K562 (cell line): Measurements from ENCODE around the gene MPDZ. TPM values are rescaled to one million over a fixed set of nuclear protein-coding genes. Genes with fewer than 3 reads are reported as not detected.

Source experiments
- ATAC-seq: fragments of 200-7000 bp; cut with Tn5 transposase; 3 replicates; pipeline ENCODE4 v1.9.1; 2020; ENCODE audit warnings: moderate library complexity
- BruUV-seq: library from RNA; stranded (reverse); fragments of 400-500 nt; replicated peaks from 2 replicates; lab custom pipeline; 2021; lab: Mats Ljungman, UMichigan
- CTCF ChIA-PET: fragments of 300-600 bp; formaldehyde crosslinking; extraction: SDS; loops from one replicate; lab custom pipeline; 2021; ENCODE audit warnings: low intra/inter-chr PET ratio; lab: Yijun Ruan, JAX
- POLR2A ChIA-PET: fragments of 300-600, 350-650 bp; sonication (Branson Sonifier 250); formaldehyde crosslinking; extraction: SDS; loops from one replicate; lab custom pipeline; 2021; ENCODE audit warnings: antibody characterized with exemption, inconsistent platforms; lab: Yijun Ruan, JAX
- DNase-seq, 4 experiments: peaks; one replicate each; pipeline versions ENCODE4 v3.0.0 to v3.0.0-alpha.2; 2011 to 2018; ENCODE audit warnings: low spot score in 3 of 4, mixed read lengths in 3 of 4; ENCODE audit errors: extremely low read depth in 1 of 4
- FAIRE-seq: peaks from 2 replicates; lab custom pipeline; 2011; peaks lifted over from hg19 to GRCh38; lab: Jason Lieb, UNC
- H2AFZ ChIP-seq: 2 replicates; pipeline ENCODE4 v1.6.0; 2011; ENCODE audit warnings: low read depth, low read length, control low read depth, inconsistent platforms
- H3K27ac ChIP-seq: fragments of 200-600 bp; 3 replicates; pipeline ENCODE4 v1.8.0; 2011; ENCODE audit warnings: low read depth, mild to moderate bottlenecking, control low read depth, inconsistent platforms, low read length, moderate library complexity, mixed read lengths; ENCODE audit errors: extremely low read depth
- H3K27me3 ChIP-seq, 2 experiments: fragments of 300-600 bp in 1 of 2; 2 replicates in 1 of 2; 3 replicates in 1 of 2; pipeline versions ENCODE4 v1.6.0 to v1.8.0; 2011; ENCODE audit warnings: inconsistent platforms in 2 of 2, low read length in 2 of 2, mild to moderate bottlenecking in 1 of 2, mixed read lengths in 1 of 2, moderate library complexity in 1 of 2; ENCODE audit not compliant: control insufficient read depth in 2 of 2, insufficient read depth in 2 of 2
- H3K36me3 ChIP-seq: fragments of 300-600 bp; 3 replicates; pipeline ENCODE4 v1.8.0; 2011; ENCODE audit warnings: mild to moderate bottlenecking, low read length, inconsistent platforms; ENCODE audit not compliant: control insufficient read depth, insufficient read depth
- H3K4me1 ChIP-seq, 2 experiments: fragments of 200-600 bp in 1 of 2; replicated peaks in 1 of 2; 2 replicates in 1 of 2; 3 replicates in 1 of 2; pipeline versions ENCODE4 v1.5.1 to v1.8.0; 2011; ENCODE audit warnings: inconsistent platforms in 2 of 2, low read length in 2 of 2, mild to moderate bottlenecking in 1 of 2, mixed read lengths in 1 of 2, moderate library complexity in 1 of 2; ENCODE audit not compliant: control insufficient read depth in 2 of 2, insufficient read depth in 2 of 2
- H3K4me2 ChIP-seq: 2 replicates; pipeline ENCODE4 v1.6.1; 2011; ENCODE audit warnings: low read length, control low read depth, inconsistent platforms, mixed read lengths; ENCODE audit not compliant: insufficient read depth
- H3K4me3 ChIP-seq: fragments of 200-600 bp; sonication (generic), shearing (Covaris generic); 2 replicates; pipeline ENCODE4 v1.5.1; 2016; ENCODE audit warnings: control low read depth, inconsistent platforms
- H3K79me2 ChIP-seq: fragments of 200-600 bp; 3 replicates; pipeline ENCODE4 v1.8.0; 2011; ENCODE audit warnings: low read length, inconsistent platforms; ENCODE audit not compliant: control insufficient read depth, insufficient read depth
- H3K9ac ChIP-seq, 2 experiments: 2 replicates each; pipeline versions ENCODE4 v1.6.0 to v1.6.1; 2011; ENCODE audit warnings: low read depth in 2 of 2, low read length in 2 of 2, control low read depth in 1 of 2, inconsistent platforms in 1 of 2, mild to moderate bottlenecking in 1 of 2, mixed read lengths in 1 of 2; ENCODE audit not compliant: insufficient read depth in 1 of 2
- H3K9me1 ChIP-seq: one replicate; pipeline ENCODE4 v1.6.0; 2011; ENCODE audit warnings: inconsistent platforms, mild to moderate bottlenecking, low read length, moderate library complexity; ENCODE audit not compliant: control insufficient read depth, insufficient read depth
- H3K9me3 ChIP-seq: replicated peaks from 2 replicates; pipeline ENCODE4 v1.5.1; 2011; ENCODE audit warnings: low read depth, low read length, inconsistent platforms; ENCODE audit not compliant: control insufficient read depth, insufficient read depth
- H4K20me1 ChIP-seq: replicated peaks from 2 replicates; pipeline ENCODE4 v1.6.1; 2011; ENCODE audit warnings: low read length, inconsistent platforms, mixed read lengths; ENCODE audit not compliant: control insufficient read depth, insufficient read depth
- CCAR2 ChIP-seq: fragments of 200-400 bp; formaldehyde crosslinking; IDR thresholded peaks from 2 replicates; pipeline ENCODE4 v1.6.1; 2017; ENCODE audit warnings: mild to moderate bottlenecking, low read depth, low read length
- DMBX1 ChIP-seq: fragments of 250-450 bp; sonication (Bioruptor Pico); IDR thresholded peaks from 2 replicates; pipeline ENCODE4 v1.8.0; 2022; ENCODE audit warnings: inconsistent platforms, mild to moderate bottlenecking, moderate library complexity, borderline replicate concordance
- ETV5 ChIP-seq: sonication (generic); formaldehyde crosslinking; IDR thresholded peaks from 2 replicates; pipeline ENCODE4 v1.4.0; 2020; ENCODE audit warnings: low read depth, mild to moderate bottlenecking, missing genetic modification reagents
- FOXA3 ChIP-seq, 2 experiments: fragments of 450-650 bp in 1 of 2; sonication (generic) in 1 of 2; formaldehyde crosslinking; IDR thresholded peaks in 1 of 2; conservative IDR thresholded peaks in 1 of 2; 2 replicates each; pipeline versions ENCODE4 v1.4.0 to v1.8.0; 2020 to 2022; ENCODE audit warnings: mild to moderate bottlenecking in 2 of 2, missing genetic modification reagents in 1 of 2
- MEF2A ChIP-seq: IDR thresholded peaks from 2 replicates; pipeline ENCODE4 v1.6.1; 2011; ENCODE audit warnings: low read depth, mild to moderate bottlenecking, low read length, moderate library complexity; ENCODE audit not compliant: control insufficient read depth
- TRIM28 ChIP-seq: fragments of 450-650 bp; IDR thresholded peaks from 2 replicates; pipeline ENCODE4 v1.6.1; 2017
- ZNF146 ChIP-seq: IDR thresholded peaks from one replicate; pipeline ENCODE4 v1.6.1; 2018; ENCODE audit warnings: missing compliant biosample characterization; ENCODE audit not compliant: unreplicated experiment
- ZNF398 ChIP-seq: fragments of 250-450 bp; sonication (Bioruptor Pico); IDR thresholded peaks from 2 replicates; pipeline ENCODE4 v1.8.0; 2021; ENCODE audit warnings: moderate library complexity, mild to moderate bottlenecking, inconsistent platforms
- ZNF766 ChIP-seq: fragments of 200-800 bp; sonication (Bioruptor generic); conservative IDR thresholded peaks from 2 replicates; pipeline ENCODE4 v1.6.1; 2016; ENCODE audit warnings: missing genetic modification characterization, missing compliant biosample characterization
- WGBS: fragments of 100-300 bp; shearing (Covaris generic); methylation state at CpG from one replicate; pipeline ENCODE4 v1.1.6; 2016; ENCODE audit warnings: low coverage, mixed read lengths; ENCODE audit not compliant: insufficient coverage; ENCODE audit errors: missing lambda C conversion rate; 5-methylcytosine and 5-hydroxymethylcytosine counted together
- in situ Hi-C: fragments of 300-500 bp; cut with MboI; formaldehyde crosslinking; loops from 4 replicates; pipeline ENCODE4 v1.15.0; 2018; ENCODE audit warnings: inconsistent platforms, mixed read lengths
- intact Hi-C: fragments of 100-400 bp; cut with micrococcal nuclease; formaldehyde crosslinking; loops from 2 replicates; pipeline ENCODE4 v1.14.2; 2022
- polyA plus RNA-seq, 8 experiments: library from polyadenylated mRNA; depleted of rRNA in 4 of 8; stranded (reverse) in 5 of 8; unstranded in 3 of 8; fragments of >200 nt; fragmentation: Nextera tagmentation in 2 of 8; fragmentation: Illumina TruSeq in 1 of 8; extraction: Ambion mirVana in 2 of 8; extraction: Trizol in 1 of 8; gene quantifications; 2 replicates each; pipeline versions ENCODE4 v1.2.1 to v1.2.3, GENCODE V29; 2011 to 2014; ENCODE audit warnings: inconsistent platforms in 1 of 8, missing spikeins in 1 of 8
- total RNA-seq, 7 experiments: library from RNA; depleted of rRNA in 6 of 7; stranded (reverse); fragments of >200 nt in 6 of 7; fragmentation: Illumina TruSeq in 2 of 7; extraction: Trizol in 2 of 7; gene quantifications; 2 replicates each; pipeline versions ENCODE4 v1.2.1 to v1.2.3, GENCODE V29; 2011 to 2021; ENCODE audit warnings: low replicate concordance in 1 of 7

Gene MPDZ
- total and polyA plus RNA-seq, 9 of the 15 experiments (the other 6 are each of a cell fraction or from before 2014, with no cell fraction given) = 3.9 to 13.2 (median 5.7) TPM

- TF ChIP-seq ZNF398 (CRISPR knock-in tag) = no peak
- TF ChIP-seq CCAR2 = no peak
- TF ChIP-seq FOXA3 (CRISPR knock-in tag; conservative IDR thresholded peaks at IDR 0.05 in 1 of 2, IDR thresholded peaks at IDR 0.05 in 1 of 2) = no peak
- TF ChIP-seq, all 486 proteins: peak for 0
Observed at GRCh38 chr9:13141629-13142028, 137.9 kb downstream of the MPDZ start (continued).

- Histone ChIP-seq H3K4me1 (no peaks in the 10 kb centered on the region), H3K9me3 (no peaks in the 10 kb centered on the region), H2AFZ (no peak overlapping the region), H3K27me3 (no peaks in the 10 kb centered on the region), H3K36me3 (no peaks in the 10 kb centered on the region), H4K20me1 (no peaks in the 10 kb centered on the region), H3K9ac (no peak overlapping the region), H3K27ac (no peak overlapping the region), H3K79me2 (no peaks in the 10 kb centered on the region), H3K4me3 (no peak overlapping the region), H3K9me1 (no peaks in the 10 kb centered on the region), H3K4me2 (no peak overlapping the region)
- ATAC-seq = no peak
- FAIRE-seq = no peak
- intact Hi-C loops (no loop called here), in situ Hi-C loops (no loop called here)
- ChIA-PET POLR2A (no interaction called here), CTCF (no interaction called here)
- 53% methylated on average over 4 of the region's 5 CpGs for WGBS
- no peak for DNase-seq
- TF ChIP-seq ZNF766 (CRISPR knock-in tag) (no peak), DMBX1 (CRISPR knock-in tag) (no peak), ZNF146 (CRISPR knock-in tag) (no peak), TRIM28 (no peak), ETV5 (CRISPR knock-in tag) (no peak), MEF2A (no peak)
- no TSS peak for BruUV-seq
Observed at GRCh38 chr9:13140843-13141592, 138.5 kb downstream of the MPDZ start.
